ENCODE data around the gene CHURC1. TPM values are rescaled to one million over a fixed set of nuclear protein-coding genes. Genes with fewer than 3 reads are reported as not detected.
"Not testable (repeated sequence)": the region's sequence is repeated elsewhere in the genome, so short reads cannot be mapped to it uniquely, and the experiment has no call there.

CHURC1 gene
- total RNA-seq, 3 donors from 2014 or later (not counting 1 experiment from before 2014, with no cell fraction given), result 56.1 to 65.5 (median 65.4) TPM

GRCh38 chr14:64910847-64911495, 3.3 kb upstream of the CHURC1 start:
- no peaks in the 10 kb centered on the region for H3K9me3 ChIP-seq (ENCODE audit: control insufficient read depth, insufficient read depth, low read length)
- H3K36me3 ChIP-seq (ENCODE audit: control insufficient read depth, insufficient read depth, low read length), result no peaks in the 10 kb centered on the region
- whole genome bisulfite sequencing (ENCODE audit: insufficient coverage), result 46% methylated on average over 3 of the region's 3 CpGs
- no peak overlapping the region for H3K4me3 ChIP-seq (ENCODE audit: low read length)
- intact Hi-C loops (cut with micrococcal nuclease), result loop anchor here (5.0 kb wide), 1 partner anchor 191 kb away; the partner anchor contains the start of gene MAX
- Mint-ChIP-seq H3K4me3 (no peak overlapping the region), H3K36me3 (no peaks in the 10 kb centered on the region), H3K27ac (no peak overlapping the region), H3K4me1 (peaks cover 21 to 29% of the 10 kb centered on the region in 2 donors), H3K9me3 (no peaks in the 10 kb centered on the region), H3K27me3 (ENCODE audit: low read depth in 2 of 2) (peaks cover 11 to 13% of the 10 kb centered on the region in 2 donors)
- DNase-seq (peak in 1 of 2 donors; percentile 31), ATAC-seq (no peak)
- no peaks in the 10 kb centered on the region for H3K27me3 ChIP-seq (ENCODE audit: control insufficient read depth, insufficient read depth, low read length)
- TF ChIP-seq CTCF (IDR thresholded peaks at IDR 0.05), result no peak
- H3K27ac ChIP-seq (ENCODE audit: low read length), result no peak overlapping the region
- H3K4me1 ChIP-seq (ENCODE audit: control insufficient read depth, insufficient read depth, low read length), result peaks cover 7% of the 10 kb centered on the region

- no peak for TF ChIP-seq CTCF (IDR thresholded peaks at IDR 0.05)
- H3K27ac ChIP-seq (ENCODE audit: low read length), result no peak overlapping the region
- DNase-seq (no peak), ATAC-seq (no peak)
- Mint-ChIP-seq H3K36me3 (no peaks in the 10 kb centered on the region), H3K4me3 (peak overlapping the region; percentile 28), H3K27me3 (ENCODE audit: low read depth in 2 of 2) (peaks cover 5 to 6% of the 10 kb centered on the region in 2 donors), H3K27ac (peak overlapping the region; percentile 54 to 61), H3K9me3 (no peaks in the 10 kb centered on the region), H3K4me1 (peaks cover 30 to 37% of the 10 kb centered on the region in 2 donors)
- no peaks in the 10 kb centered on the region for H3K27me3 ChIP-seq (ENCODE audit: control insufficient read depth, insufficient read depth, low read length)
- no peaks in the 10 kb centered on the region for H3K9me3 ChIP-seq (ENCODE audit: control insufficient read depth, insufficient read depth, low read length)
- H3K36me3 ChIP-seq (ENCODE audit: control insufficient read depth, insufficient read depth, low read length), result no peaks in the 10 kb centered on the region
- intact Hi-C loops (cut with micrococcal nuclease), result loop anchor here (5.0 kb wide), 1 partner anchor 190 kb away; the partner anchor contains the start of gene MAX
- no CpG with 5 or more reads among the region's 1 CpG for WGBS (ENCODE audit: insufficient coverage)
- H3K4me1 ChIP-seq (ENCODE audit: control insufficient read depth, insufficient read depth, low read length), result peaks cover 7% of the 10 kb centered on the region
- H3K4me3 ChIP-seq (ENCODE audit: low read length), result no peak overlapping the region
Observed at GRCh38 chr14:64912261-64912660, 2.0 kb upstream of the CHURC1 start.

GRCh38 chr14:64913477-64913876, 778 bp upstream of the CHURC1 start:
- H3K4me1 Mint-ChIP-seq, result peaks cover 39 to 48% of the 10 kb centered on the region in 2 donors
- Histone ChIP-seq H3K4me1 (ENCODE audit: control insufficient read depth, insufficient read depth, low read length) (peaks cover 12% of the 10 kb centered on the region), H3K27ac (ENCODE audit: low read length) (peak overlapping the region; percentile 95)
- not testable (repeated sequence) for H3K4me3 ChIP-seq (ENCODE audit: low read length); H3K27me3 Mint-ChIP-seq (ENCODE audit: low read depth in 2 of 2); H3K9me3 ChIP-seq (ENCODE audit: control insufficient read depth, insufficient read depth, low read length); H3K27me3 ChIP-seq (ENCODE audit: control insufficient read depth, insufficient read depth, low read length); H3K36me3 ChIP-seq (ENCODE audit: control insufficient read depth, insufficient read depth, low read length); H3K9me3 Mint-ChIP-seq; DNase-seq; H3K36me3 Mint-ChIP-seq; ATAC-seq
- WGBS (ENCODE audit: insufficient coverage), result 33% methylated on average over 1 of the region's 5 CpGs
- peak overlapping the region; percentile 96 for H3K4me3 Mint-ChIP-seq
- peak overlapping the region; percentile 97 to 98 for H3K27ac Mint-ChIP-seq
- intact Hi-C loops (cut with micrococcal nuclease), result loop anchor here (5.0 kb wide), 1 partner anchor 189 kb away; the partner anchor contains the start of gene MAX

- H3K4me1 Mint-ChIP-seq, result peaks cover 44 to 56% of the 10 kb centered on the region in 2 donors
- H3K27me3 ChIP-seq (ENCODE audit: control insufficient read depth, insufficient read depth, low read length), result no peaks in the 10 kb centered on the region
- no peaks in the 10 kb centered on the region for H3K36me3 Mint-ChIP-seq
- H3K27ac ChIP-seq (ENCODE audit: low read length), result peak overlapping the region; percentile 95
- no peaks in the 10 kb centered on the region for H3K9me3 ChIP-seq (ENCODE audit: control insufficient read depth, insufficient read depth, low read length)
- H3K27me3 Mint-ChIP-seq (ENCODE audit: low read depth in 2 of 2), result peaks cover 0 to 3% of the 10 kb centered on the region in 2 donors
- H3K4me3 ChIP-seq (ENCODE audit: low read length), result peak overlapping the region; percentile 65
- ATAC-seq (no peak), DNase-seq (no peak)
- WGBS (ENCODE audit: insufficient coverage), result 54% methylated on average over 4 of the region's 4 CpGs
- peaks cover 8% of the 10 kb centered on the region for H3K36me3 ChIP-seq (ENCODE audit: control insufficient read depth, insufficient read depth, low read length)
- no peaks in the 10 kb centered on the region for H3K9me3 Mint-ChIP-seq
- H3K4me3 Mint-ChIP-seq, result peak overlapping the region; percentile 96
- peak overlapping the region; percentile 97 to 98 for H3K27ac Mint-ChIP-seq
- peaks cover 14% of the 10 kb centered on the region for H3K4me1 ChIP-seq (ENCODE audit: control insufficient read depth, insufficient read depth, low read length)
- TF ChIP-seq CTCF (IDR thresholded peaks at IDR 0.05), result no peak
- intact Hi-C loops (cut with micrococcal nuclease), result loop anchor here (1.0 to 2.0 kb wide), 2 partner anchors 14 to 71 kb away; partner anchors contain the start of gene FNTB
Observed at GRCh38 chr14:64915029-64915424, 772 bp downstream of the CHURC1 start.

Measured in natural killer cell (primary cell).